Measurements from ENCODE around the gene LSAMP. TPM values are rescaled to one million over a fixed set of nuclear protein-coding genes. Genes with fewer than 3 reads are reported as not detected.

Gene LSAMP
- total and polyA plus RNA-seq, 9 of the 15 experiments (the other 6 are each of a cell fraction or from before 2014, with no cell fraction given): 0.09 to 0.11 TPM; not detected in 7

GRCh38 chr3:115857518-115858136 lies 587.7 kb downstream of the LSAMP start:
- POLR2A ChIA-PET: no interaction called here
- H3K79me2 ChIP-seq (ENCODE audit: control insufficient read depth, insufficient read depth, low read length): no peaks in the 10 kb centered on the region
- no peaks in the 10 kb centered on the region for H3K9me1 ChIP-seq (ENCODE audit: control insufficient read depth, insufficient read depth, low read length)
- no peaks in the 10 kb centered on the region for H3K36me3 ChIP-seq (ENCODE audit: control insufficient read depth, insufficient read depth, low read length)
- H3K4me1 ChIP-seq (replicated peaks in 1 of 2; ENCODE audit: control insufficient read depth in 2 of 2, insufficient read depth in 2 of 2, low read length in 2 of 2): no peaks in the 10 kb centered on the region
- no peak overlapping the region for H3K4me2 ChIP-seq (ENCODE audit: insufficient read depth, low read length)
- BruUV-seq (replicated peaks): no TSS peak
- no peak overlapping the region for H3K27ac ChIP-seq (ENCODE audit: extremely low read depth, low read depth, low read length)
- no peaks in the 10 kb centered on the region for H4K20me1 ChIP-seq (replicated peaks; ENCODE audit: control insufficient read depth, insufficient read depth, low read length)
- H3K27me3 ChIP-seq (ENCODE audit: control insufficient read depth in 2 of 2, insufficient read depth in 2 of 2, low read length in 2 of 2): no peaks in the 10 kb centered on the region
- in situ Hi-C loops (cut with MboI) (no loop called here), intact Hi-C loops (cut with micrococcal nuclease) (no loop called here)
- no peaks in the 10 kb centered on the region for H3K9me3 ChIP-seq (replicated peaks; ENCODE audit: control insufficient read depth, insufficient read depth, low read depth, low read length)
- TF ChIP-seq PTTG1 (tag; IDR thresholded peaks at IDR 0.05; ENCODE audit: low read depth) (no peak), HNRNPH1 (optimal IDR thresholded peaks at IDR 0.05; ENCODE audit: low read depth, low read length) (no peak), MNT (conservative IDR thresholded peaks at IDR 0.05) (no peak), ZBTB8A (IDR thresholded peaks at IDR 0.05; ENCODE audit: partially characterized antibody) (no peak), TEAD4 (IDR thresholded peaks at IDR 0.05; ENCODE audit: low read length) (no peak), TEAD4 (CRISPR knock-in tag; IDR thresholded peaks at IDR 0.05; ENCODE audit: borderline replicate concordance) (no peak), HES1 (IDR thresholded peaks at IDR 0.05; ENCODE audit: low read depth) (no peak)
- no peak overlapping the region for H3K9ac ChIP-seq (ENCODE audit: insufficient read depth in 1 of 2, low read depth in 2 of 2, low read length in 2 of 2)
- WGBS (ENCODE audit: insufficient coverage, low coverage, missing lambda C conversion rate): 0% methylated on average over 3 of the region's 3 CpGs
- DNase-seq (ENCODE audit: extremely low read depth in 1 of 4, low spot score in 3 of 4) (no peak), ATAC-seq (no peak), FAIRE-seq (no peak)
- H3K4me3 ChIP-seq: no peak overlapping the region
- CTCF ChIA-PET (ENCODE audit: low intra/inter-chr PET ratio): no interaction called here
- no peak overlapping the region for H2AFZ ChIP-seq (ENCODE audit: low read depth, low read length)
